GM18505 (cell line): ENCODE data around the gene VPS13D.

ENCODE experiments used
- ATAC-seq: cut with Tn5 transposase; IDR thresholded peaks from one replicate; pipeline ENCODE4 v1.9.1; 2021; ENCODE audit not compliant: unreplicated experiment
- POLR2A ChIP-seq: IDR thresholded peaks from 4 replicates; pipeline ENCODE4 v1.6.1; 2011; ENCODE audit warnings: borderline replicate concordance; ENCODE audit not compliant: insufficient read depth, insufficient read length; ENCODE audit errors: extremely low read depth

VPS13D gene

DNA sequence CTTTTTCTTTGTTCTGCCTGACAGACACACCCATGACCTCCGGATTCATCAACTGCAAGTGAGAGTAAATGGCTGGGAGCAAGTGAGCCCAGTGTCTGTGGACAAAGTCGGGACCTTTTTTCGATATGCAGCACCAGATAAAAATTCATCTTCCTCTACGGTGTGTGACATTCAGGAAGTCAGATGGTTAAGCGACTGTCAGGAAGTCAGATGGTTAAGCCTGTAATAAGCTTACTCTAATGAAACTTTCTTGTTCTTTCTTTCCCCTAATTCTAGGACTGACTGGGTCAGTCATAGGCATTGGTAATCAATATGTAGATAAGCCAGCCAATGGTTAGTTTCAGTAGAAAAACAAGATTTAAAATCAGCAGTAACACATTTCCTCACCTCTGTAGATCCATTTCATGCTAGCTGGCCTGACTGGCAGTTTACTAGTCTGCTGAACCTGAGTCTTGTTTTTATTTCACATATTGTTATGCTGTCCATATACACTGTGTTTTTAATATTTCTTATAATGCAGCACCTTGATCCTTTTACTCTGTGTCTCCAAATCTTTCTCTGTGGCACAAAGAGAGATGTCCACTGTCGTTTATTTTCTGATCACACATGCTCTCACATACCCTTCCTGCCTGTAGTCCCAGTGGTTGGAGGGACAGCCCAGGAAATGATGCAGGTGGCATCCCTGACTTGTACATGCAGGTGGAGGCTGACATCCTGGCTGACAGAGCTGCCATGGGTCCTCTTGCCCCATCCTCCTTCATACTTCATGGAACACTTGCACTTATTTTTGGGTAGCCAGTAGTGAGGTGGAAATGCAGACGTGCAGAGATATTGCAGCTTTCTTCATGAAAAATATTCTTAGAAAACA, 115.8 kb downstream of the VPS13D start:
- no peak for ATAC-seq
- no peak for TF ChIP-seq POLR2A

DNA sequence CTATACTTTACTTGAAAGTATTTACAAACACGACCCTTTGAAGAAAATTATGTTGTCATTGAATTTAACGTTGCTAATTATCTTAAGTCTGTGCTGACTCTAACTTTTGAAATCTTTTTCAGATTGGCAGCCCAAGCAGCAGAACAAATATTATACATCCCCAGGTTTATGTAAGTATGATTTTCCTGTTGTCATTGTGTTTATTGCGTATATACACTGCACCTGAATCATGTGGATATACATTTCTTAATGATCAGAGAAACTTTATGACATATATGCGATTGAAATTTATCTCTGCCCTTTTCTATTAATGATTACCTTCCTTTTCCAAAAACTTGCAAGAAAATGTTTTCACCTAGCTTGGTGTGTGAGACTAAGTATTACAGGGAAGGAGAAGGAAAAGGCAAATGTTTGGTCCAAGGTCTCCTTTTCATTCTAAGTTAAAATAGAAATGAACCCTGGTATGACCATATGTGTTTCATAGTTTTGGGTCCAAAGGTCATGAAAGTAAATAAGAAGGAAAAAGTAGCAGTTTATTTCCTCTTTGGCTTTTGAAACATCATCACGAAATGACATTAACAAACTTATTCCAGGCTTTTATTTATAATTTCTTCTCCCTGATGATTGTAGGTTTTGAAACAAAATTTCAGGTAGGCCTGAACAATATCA, 116.8 kb downstream of the VPS13D start:
- TF ChIP-seq POLR2A, result no peak
- ATAC-seq, result no peak

DNA sequence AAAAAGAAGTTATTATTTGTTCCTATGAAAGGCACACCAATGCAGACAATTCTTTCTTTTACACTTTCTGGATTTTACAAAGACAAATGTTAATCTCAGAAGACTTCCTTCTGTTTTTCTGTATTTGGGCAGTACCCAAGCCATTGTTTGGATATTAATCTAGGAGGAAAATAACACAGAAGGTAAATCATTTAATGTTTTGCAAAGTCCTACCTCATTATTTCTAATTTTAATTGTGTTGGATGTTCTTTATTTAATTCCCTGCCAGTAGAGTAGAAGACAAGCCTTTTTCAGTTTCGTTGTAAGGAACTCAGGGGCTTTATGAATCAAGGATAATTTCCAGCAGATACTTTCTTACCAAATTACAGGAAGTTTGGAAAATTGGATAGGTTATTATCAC, 118.3 kb downstream of the VPS13D start:
- no peak for ATAC-seq

DNA sequence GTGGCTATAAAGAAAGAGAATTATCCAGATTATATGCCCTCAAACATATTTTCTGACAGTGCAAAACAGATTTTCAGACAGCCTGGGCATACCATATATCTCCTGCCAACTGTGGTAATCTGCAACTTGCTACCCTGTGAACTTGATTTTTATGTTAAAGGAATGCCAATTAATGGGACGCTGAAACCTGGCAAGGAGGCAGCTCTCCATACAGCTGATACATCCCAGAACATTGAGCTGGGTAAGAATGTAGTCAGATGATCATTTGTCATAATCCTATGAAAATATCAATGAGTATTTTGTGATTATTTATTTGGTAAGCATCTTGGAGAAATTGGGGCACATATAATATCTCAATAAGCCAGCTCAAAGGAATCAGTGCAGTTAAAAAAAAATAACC, 124.2 kb downstream of the VPS13D start:
- no peak for ATAC-seq
- no peak for TF ChIP-seq POLR2A

More for the DNA sequence above, 118.3 kb downstream of the VPS13D start:
- TF ChIP-seq POLR2A, result no peak

DNA sequence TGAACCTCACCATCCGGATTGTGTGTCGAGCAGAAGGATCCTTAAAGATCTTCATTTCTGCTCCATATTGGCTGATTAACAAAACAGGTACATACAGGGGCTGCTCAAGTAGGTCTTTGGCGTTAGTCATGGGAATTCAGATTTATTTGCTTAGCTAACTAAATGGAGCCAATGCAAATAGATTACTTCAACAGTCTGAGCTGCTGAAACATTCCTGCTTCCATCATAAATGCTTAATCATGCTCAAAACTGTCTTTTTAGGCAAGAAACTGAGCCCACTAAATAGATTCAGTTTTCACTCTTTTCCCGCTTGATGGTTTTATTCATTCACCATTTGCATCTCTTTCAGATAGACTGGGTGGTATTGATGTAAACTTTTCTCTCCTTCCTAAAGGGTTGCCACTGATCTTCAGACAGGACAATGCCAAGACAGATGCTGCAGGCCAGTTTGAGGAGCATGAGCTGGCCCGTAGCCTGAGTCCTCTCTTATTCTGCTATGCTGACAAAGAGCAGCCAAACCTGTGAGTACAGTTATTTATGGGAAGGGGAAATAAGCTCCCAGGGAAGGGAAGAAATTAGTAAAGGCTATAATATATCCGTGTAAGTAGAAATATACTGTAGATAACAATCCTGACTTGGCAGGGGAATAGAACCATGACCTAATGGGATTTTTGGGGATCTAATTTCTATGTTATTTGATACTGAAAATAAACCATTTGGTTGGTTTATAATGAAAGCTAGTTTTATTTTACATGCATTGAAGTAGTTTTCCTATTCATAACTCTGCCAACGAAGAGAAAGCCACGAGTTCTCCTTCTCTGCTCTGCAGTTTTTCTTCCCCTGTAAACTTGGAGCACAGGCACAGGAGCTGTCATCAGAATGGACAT, 126.4 kb downstream of the VPS13D start:
- no peak for TF ChIP-seq POLR2A
- no peak for ATAC-seq

DNA sequence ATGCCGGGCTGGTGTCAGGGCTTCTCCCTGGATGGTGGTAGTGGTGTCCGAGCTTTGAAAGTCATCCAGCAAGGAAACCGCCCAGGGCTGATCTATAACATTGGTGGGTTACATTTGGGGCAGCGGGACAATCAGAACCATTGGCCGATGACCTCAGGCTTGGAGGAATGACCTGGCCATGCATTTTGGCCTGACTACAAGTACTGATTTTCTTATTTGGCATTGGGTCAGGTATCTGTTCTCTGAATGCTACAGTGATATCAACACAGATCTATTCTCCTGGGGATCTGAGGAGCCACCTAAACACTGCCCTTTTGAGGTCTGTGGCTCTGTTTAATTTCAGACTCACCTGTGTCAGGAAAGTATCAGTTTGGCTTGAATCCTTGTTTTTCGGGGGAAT, 128.7 kb downstream of the VPS13D start:
- no peak for TF ChIP-seq POLR2A
- ATAC-seq, result no peak

DNA sequence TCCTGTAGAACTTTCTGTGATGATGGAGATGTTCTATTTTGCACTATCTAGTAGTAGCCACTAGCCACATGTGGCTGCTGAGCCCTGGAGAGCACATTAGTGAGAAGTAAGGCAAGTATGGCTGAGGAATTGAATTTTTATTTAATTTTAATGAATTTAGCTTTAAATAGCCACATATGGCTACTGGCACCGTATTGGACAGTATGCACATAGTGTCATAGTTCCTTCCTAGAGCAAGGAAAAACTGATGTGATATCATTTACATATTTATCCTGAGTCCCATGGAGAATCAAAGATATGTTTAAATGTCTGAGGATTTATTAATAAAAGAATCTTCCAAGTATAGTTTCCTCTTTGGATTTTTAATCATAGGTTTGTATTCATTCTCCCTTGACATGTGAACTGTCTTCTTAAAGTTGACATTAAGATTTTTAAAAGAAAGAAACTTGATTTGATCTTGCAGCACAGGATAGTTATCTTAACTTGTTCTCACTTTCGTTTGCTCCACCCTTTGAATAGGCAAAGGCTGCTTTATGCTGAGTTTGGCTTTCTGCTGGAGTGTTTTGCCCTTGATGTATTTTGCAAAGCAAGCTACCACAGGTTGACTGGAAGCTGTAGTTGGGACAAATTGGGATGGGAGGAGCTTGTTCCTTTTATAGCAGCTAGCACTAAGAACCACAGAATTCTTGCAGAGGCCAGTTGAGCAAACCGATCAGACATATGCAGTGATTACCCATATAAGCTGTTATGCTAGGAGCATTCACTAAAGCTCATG, 129.7 kb downstream of the VPS13D start:
- no peak for TF ChIP-seq POLR2A
- ATAC-seq, result no peak

DNA sequence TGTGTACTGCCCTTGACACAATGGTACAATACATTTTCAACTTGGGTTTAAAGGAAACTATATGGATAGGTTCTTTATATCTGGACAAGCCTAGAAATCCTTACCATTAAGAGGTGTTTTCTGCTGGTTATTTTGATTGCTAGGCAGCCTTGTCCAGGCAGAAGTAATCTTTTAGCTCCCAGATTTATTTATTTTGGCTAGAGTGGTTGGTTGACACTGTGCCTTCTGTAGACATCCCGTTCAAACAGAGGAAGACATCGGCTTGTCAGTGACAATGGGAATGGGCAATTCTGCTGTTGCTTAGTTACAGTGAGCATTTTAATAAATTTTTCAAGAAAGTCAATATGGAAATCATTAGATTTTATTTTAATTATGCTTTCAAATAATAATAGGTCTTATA, 138.8 kb downstream of the VPS13D start:
- ATAC-seq, result no peak
- no peak for TF ChIP-seq POLR2A

DNA sequence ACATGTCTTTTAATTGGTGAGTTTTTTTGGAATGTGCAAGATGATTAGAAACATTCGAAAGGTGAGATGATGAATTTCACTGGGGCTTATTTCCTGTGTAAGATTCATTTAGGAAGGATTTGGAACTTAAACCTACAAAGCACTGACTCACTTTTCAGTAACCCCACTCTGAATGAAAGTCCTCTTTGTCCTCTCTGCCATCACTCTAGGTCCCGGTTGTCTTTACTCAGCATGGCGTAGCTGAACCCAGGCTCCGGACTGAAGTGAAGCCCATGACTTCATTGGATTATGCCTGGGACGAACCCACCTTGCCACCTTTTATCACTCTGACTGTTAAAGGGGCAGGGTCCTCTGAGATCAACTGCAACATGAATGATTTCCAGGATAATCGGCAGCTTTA, 139.4 kb downstream of the VPS13D start:
- ATAC-seq, result no peak
- TF ChIP-seq POLR2A, result no peak

DNA sequence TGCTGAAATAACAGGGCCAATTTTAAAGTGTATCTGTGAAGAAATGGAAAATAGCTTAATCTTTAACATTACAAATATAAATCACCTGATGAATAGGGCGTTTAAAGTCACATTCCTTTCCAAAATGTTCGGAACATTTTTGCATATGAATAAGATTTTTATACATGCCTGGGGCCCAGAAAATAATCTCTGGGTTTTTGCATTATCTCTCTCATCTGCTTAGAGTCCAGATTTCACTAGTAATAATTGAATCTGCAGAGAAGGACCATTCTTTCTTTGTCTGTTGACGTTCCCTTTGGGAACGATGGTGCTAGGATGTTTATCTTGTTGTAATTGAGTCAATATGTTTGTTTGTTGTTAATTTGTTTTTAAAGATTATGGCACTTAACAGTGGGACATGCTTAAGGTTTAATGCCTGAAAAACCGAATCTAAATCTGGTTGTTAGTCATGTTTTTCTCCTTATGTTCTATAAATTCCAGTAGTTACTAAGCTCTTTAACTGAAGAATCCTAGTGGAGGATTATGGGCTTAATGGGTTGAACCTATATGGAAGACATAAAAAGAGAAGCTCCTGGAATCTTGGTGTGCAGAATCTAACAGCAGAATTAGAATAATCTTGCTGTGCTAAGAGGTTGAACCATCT, 140.6 kb downstream of the VPS13D start:
- no peak for ATAC-seq
- TF ChIP-seq POLR2A, result no peak

DNA sequence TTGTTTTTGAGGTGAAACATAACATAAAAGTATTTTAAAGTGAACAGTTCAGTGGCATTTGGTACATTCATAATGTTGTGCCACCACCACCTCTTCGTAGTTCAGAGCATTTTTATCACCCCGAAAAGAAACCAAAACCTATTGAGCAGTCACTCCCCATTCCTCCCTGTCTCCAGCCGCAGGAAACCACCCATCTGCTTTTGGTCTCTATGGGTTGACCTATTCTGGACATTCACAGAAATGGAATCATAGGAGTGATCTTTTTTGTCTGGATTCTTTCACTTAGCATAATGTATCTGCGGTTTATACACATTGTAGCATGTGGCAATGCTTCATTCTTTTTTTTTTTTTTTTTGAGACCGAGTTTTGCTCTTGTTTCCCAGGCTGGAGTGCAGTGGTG, 141.2 kb downstream of the VPS13D start:
- ATAC-seq, result no peak
- no peak for TF ChIP-seq POLR2A

DNA sequence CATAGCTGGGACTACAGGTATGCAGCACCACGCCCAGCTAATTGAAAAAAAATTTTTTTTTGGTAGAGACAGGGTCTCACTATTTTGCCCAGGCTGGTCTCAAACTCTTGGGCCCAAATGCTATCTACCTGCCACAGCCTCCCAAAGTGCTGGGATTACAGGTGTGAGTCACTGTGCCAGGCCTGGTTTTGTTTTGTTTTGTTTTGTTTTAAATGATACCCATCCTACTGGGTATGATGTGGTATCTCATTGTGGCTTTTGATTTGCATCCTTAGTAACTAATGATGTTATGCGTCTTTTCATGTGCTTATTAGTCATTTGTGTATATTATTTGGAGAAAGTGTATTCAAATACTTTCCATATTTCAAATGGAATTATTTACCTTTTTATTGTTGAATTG, 142.3 kb downstream of the VPS13D start:
- no peak for ATAC-seq
- TF ChIP-seq POLR2A, result no peak
